OCI-M2 (cell line): ENCODE data around the gene BMPR1A.

Experiments
- DNase-seq: peaks from one replicate; lab custom pipeline; 2025; ENCODE audit not compliant: unreplicated experiment; lab: John Stamatoyannopoulos, UW

The BMPR1A gene

DNA sequence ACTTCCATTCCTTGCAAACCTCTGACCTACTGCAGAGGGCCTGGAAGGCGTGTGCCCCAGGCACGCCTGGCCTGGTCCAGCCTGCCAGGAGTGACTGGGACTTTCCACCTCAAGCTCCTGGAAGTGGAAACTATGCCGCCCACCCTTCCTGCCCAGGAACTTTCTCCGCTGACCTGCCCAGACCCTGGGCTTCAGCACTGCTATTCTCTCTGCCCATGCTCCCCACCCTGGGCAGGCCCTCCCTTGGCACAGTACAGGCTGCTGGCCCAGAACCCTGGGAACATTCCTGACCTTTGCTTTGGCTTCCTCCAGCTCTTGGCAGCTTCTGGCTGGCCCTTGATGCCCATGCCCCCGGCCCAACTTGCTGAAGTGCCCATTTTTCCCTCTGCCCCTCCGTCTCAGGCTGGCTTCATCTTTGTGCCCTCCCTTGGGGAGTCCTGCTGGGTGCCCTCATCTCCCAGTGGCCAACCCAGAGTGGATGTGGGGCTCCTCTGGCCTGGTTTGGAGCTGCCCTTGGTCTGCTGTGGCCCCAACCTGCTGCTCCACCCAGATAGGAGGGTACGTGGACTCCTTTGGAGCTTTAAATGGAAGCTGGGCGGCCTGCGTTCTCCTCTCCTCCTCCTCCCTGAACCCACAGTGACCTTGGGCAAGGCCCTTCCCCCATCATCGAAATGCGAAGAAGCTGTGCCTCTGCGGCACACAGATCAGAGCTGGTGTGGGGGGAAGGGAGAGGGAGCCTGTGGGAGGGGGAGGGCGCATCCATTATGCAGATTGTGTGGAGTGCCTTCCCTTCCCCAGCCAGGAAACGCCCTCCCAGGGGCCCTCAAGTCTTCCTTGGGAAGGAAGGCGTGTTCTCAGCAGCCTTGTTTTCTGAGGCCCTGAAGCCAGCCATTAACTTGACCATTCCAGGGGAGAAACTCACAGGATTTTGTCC lies 197.6 kb downstream of the BMPR1A start:
- no peak for DNase-seq

- DNase-seq = no peak
These were observed 198.5 kb downstream of the BMPR1A start for GRCh38 chr10:86954681-86955500.

DNA sequence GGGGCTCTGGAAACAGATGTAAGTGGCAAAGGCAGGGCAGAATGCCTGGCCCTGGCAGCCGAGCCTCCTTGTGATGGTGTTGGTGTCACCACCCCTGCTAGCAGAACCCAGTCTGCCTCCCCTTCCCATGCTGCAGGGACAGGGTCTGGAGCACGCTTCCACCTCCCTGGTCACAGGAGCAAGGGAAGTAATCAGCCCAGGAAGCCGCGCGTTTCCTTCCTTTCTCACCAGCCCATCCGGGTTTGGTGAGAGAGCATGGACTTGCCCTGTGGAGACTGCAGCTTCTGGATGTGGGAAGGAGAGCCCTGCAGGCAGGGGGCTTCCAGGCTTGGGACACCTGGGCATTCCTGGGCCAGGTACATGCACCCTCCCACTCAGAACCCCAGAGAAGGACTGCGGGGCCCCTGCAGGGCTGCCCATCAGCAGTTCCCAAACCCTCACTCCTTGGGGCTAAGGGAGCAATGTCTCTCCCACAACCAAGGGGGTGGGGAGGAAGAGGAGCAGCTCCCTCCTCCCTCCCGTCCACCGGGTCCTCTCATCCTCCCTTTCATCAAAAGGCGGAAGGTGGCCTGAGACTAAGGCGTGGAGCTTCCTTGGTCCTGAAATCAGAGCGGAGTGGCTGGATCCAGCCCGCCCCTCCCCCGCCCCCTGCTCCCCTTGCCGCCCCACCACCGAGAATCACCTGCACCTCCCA lies 199.2 kb downstream of the BMPR1A start:
- no peak for DNase-seq

GRCh38 chr10:86956195-86956847 lies 199.9 kb downstream of the BMPR1A start:
- no peak for DNase-seq

- no peak for DNase-seq
These were observed 200.5 kb downstream of the BMPR1A start for GRCh38 chr10:86956848-86957448.

- DNase-seq = no peak
These were observed 201.2 kb downstream of the BMPR1A start, which contains the start of gene MMRN2 for GRCh38 chr10:86957471-86958115. TSS of gene MMRN2 (minus strand) at chr10:86957615. CDS start at chr10:86957541, 74 bp downstream.

GRCh38 chr10:86958116-86958900 lies 201.9 kb downstream of the BMPR1A start, which contains the start of gene SNCG:
TSS of gene SNCG (plus strand) at chr10:86958599. CDS start at chr10:86958698, 99 bp downstream.
- no peak for DNase-seq

DNA sequence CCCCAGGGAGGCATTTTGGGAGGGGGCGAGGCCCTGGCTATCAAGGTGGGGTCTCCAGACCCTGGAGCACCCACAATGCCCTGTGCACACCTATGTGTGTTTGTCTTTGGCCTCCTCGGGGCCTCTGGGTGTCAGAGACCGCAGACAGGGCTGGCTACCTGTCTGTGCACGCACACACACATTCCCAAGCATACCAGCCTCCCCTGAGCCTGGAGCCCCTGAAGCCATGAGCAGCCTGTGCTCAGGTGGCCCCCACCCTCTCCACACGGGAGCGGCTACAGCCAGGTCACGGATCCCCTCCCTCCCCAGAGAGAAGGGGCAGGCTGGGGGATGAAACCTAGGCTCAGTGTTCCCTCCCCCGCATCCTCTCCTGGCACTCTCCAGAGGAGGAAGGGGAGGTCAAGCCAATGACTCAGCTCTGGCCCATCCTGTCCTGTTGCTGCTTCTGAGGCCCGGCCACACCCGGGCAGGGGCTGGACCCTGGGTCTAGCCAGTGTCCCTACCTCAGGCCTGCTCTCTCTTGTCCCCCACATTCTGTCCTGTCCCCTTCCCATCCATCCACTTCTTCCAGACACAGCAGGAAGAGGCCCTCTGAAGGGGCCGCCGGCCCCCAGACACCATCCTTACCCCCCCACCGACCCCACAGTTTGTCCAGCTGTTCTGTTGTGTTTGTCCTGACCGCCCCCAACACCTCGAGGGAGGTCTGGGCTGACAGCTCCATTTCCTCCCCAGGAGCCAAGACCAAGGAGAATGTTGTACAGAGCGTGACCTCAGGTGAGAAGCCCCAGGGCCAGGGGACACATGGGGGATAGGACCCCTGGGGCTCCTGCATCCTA lies 202.7 kb downstream of the BMPR1A start:
- no peak for DNase-seq

DNA sequence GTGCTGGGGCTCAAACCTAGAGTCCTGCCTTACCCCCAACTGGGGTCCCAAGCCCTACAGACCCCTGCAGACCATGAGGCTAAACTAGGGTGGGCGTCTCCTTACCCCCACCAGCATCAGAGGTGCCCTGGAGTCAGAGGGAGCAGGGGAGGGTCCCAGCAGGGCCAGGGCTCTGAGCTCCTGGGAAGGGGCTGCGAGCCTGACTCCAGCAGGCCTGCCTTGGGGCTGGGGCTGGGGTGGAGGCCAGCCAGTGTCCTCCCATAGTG lies 203.3 kb downstream of the BMPR1A start:
- no peak for DNase-seq

DNA sequence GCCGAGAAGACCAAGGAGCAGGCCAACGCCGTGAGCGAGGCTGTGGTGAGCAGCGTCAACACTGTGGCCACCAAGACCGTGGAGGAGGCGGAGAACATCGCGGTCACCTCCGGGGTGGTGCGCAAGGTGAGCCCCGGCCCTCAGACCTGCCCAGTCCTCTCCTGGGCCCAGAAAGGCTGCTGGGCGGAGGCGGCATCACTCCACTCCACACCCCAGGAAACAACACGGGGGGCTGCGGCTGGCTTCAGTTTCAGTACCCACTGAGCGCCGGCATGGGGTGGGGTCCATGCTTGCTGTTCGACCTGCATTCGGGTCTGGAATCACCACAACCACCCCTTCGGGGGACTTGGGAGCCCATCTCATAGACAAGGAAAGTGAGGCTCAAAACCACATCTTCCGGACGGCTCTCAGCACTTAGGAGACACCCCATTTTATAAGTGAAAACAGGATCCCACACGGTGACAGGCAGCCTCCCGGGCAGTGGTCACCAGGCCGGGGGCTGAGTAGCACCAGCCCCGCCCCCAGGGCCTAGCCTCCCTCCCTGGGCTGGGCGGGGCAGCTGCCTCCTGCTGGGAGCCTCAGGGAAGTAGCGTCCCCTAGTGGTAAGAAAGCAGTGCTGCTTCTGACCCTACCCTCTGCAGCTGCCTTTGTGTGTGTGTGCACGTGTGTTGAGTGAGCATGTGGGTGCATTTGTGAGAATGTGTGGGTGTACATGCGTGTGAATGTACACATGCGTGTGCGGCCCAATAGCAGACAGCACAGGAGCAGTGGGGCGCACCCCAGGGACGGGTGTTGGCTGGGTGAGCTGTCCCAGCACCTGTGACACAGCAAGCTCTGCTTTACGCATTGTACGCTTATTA lies 203.8 kb downstream of the BMPR1A start:
- no peak for DNase-seq

DNA sequence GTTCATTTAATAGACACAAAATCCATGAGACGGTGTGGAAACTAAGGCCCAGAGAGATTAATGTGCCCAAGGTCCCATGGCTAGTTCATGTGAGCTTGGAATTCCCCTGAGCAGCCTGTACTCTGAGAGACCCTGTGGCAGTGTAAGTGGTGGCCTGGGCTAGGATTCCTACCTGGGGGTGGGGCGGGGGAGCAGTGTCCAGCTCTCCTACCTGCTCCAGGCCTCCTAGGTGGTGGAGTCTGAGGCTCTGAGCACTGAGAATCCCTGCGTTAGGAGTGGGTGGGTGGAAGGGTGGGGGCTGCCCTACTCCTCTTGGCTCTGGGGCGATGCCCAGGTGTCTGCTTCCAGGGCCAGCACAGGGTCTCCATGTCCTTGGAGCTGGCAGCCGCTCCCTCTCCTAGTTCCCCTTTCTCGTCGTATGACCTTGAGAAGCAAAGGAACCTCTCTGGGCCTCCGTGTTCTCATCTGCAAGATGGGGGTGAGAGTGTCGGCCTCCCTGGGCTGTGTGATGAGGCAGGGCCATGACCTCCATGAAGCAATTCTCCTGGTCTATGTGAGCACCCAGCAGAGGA lies 204.5 kb downstream of the BMPR1A start:
- no peak for DNase-seq

GRCh38 chr10:86961481-86962091 lies 205.2 kb downstream of the BMPR1A start:
- DNase-seq = no peak

DNA sequence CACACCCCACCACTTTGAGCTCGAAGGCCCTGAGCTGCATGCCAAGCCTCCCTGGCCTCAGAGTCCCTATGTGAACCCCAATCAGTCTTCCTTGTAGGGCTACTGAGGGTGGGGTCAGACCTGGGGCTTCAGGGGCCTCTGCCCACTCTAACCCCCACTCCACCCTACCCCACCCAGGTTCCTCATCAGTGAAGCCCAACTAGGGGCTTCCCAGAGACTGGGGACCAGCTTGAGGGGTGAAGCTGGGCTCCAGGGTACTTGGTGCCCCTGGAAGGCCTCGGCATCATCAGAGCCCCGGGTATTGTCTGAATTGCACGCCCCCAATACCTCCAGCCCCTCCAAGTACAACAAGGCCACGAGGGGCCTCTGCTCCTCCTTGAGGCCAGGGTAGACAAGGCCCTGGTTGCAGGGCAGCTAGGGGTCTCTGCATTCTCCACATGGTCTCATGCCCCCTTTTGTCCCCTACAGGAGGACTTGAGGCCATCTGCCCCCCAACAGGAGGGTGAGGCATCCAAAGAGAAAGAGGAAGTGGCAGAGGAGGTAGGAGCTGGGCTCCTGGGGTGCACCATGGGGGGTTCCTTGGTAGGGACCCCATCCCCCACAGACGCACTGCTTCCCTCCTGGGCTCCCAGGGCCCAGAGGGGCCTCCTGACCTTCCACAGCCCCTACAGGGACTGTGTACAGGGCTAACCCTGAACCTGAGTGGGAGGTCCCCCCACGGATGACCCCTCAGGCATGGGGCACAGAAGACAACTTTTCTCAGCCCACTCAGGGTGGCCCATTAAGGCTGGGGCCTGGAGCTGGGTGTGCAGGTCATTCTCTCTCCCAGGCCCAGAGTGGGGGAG lies 205.9 kb downstream of the BMPR1A start:
- DNase-seq = no peak

- no peak for DNase-seq
These were observed 206.5 kb downstream of the BMPR1A start for GRCh38 chr10:86962981-86963310.

DNA sequence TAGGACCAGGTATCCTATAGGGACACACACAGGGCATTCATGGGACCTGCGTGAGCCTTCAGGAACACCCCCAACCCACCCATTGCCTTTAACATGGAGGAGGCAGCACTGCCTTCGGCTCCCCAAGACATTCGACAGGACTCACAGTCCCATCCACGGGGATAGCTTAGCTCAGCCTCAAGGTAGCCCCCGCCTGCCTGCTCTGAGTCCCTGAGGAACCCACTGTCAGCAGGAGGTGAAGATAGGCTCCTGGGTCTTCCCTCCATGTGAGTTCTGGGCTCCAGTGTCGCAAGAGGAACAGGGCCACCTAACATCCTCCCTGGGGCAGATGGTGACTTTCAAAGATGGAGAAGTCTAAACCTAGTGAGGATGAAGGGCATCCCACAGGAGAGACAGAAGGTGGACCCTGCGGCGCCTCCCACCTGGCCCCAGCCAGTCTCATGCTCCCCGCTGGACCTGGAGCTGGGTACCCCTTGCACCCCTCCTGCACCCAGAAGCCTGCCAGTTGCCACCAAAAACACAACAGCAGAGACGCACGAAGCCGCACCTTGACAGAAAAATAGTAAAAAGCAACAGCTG lies 207.0 kb downstream of the BMPR1A start:
- no peak for DNase-seq
